Calu3 (cell line): ENCODE results near the gene LCN10. TPM values are rescaled to one million over a fixed set of nuclear protein-coding genes. Genes with fewer than 3 reads are reported as not detected.
"Not testable (repeated sequence)": the region's sequence is repeated elsewhere in the genome, so short reads cannot be mapped to it uniquely, and the experiment has no call there.

Experiments
- BruUV-seq: library from RNA; stranded (reverse); fragments of 400-500 nt; replicated peaks from 2 replicates; lab custom pipeline; 2021; lab: Mats Ljungman, UMichigan
- CTCF ChIA-PET: fragments of 300-600 bp; sonication (Branson Sonifier 250); formaldehyde crosslinking; loops from one replicate; lab custom pipeline; 2022; ENCODE audit warnings: antibody characterized with exemption; lab: Charles Lee
- DNase-seq: peaks from one replicate; pipeline ENCODE4 v3.0.0; 2022
- H3K27ac Mint-ChIP-seq: one replicate; pipeline ENCODE4 v1.8.0; 2022; ENCODE audit warnings: mixed read lengths; ENCODE audit not compliant: unreplicated experiment
- H3K27me3 Mint-ChIP-seq: one replicate; pipeline ENCODE4 v1.8.0; 2022; ENCODE audit warnings: mixed read lengths; ENCODE audit not compliant: unreplicated experiment
- H3K36me3 Mint-ChIP-seq: one replicate; pipeline ENCODE4 v1.8.0; 2022; ENCODE audit warnings: mild to moderate bottlenecking, moderate library complexity, mixed read lengths; ENCODE audit not compliant: insufficient read depth, unreplicated experiment
- H3K4me1 Mint-ChIP-seq: one replicate; pipeline ENCODE4 v1.8.0; 2022; ENCODE audit warnings: mild to moderate bottlenecking, low read depth, mixed read lengths; ENCODE audit not compliant: unreplicated experiment
- H3K4me3 Mint-ChIP-seq: one replicate; pipeline ENCODE4 v1.8.0; 2022; ENCODE audit warnings: mild to moderate bottlenecking, low read depth, moderate library complexity, mixed read lengths; ENCODE audit not compliant: unreplicated experiment
- H3K9me3 Mint-ChIP-seq: one replicate; pipeline ENCODE4 v1.8.0; 2022; ENCODE audit warnings: low read depth, mixed read lengths; ENCODE audit not compliant: unreplicated experiment
- CTCF ChIP-seq: fragments of 200-600 bp; IDR thresholded peaks from one replicate; pipeline ENCODE4 v1.8.0; 2022; ENCODE audit warnings: antibody characterized with exemption; ENCODE audit not compliant: unreplicated experiment
- intact Hi-C: fragments of 100-400 bp; cut with micrococcal nuclease; formaldehyde crosslinking; loops from one replicate; pipeline ENCODE4 v1.10.0; 2022; ENCODE audit not compliant: unreplicated experiment
- total RNA-seq: library from RNA; stranded (reverse); gene quantifications from 2 replicates; pipeline ENCODE4 v1.2.3, GENCODE V29; 2022

Gene LCN10
- total RNA-seq, 1 experiment from 2014 or later, result 0.33 TPM

- no TSS peak for BruUV-seq
- Mint-ChIP-seq H3K4me1 (peaks cover 16% of the 10 kb centered on the region), H3K27me3 (peaks cover 35% of the 10 kb centered on the region), H3K9me3 (no peaks in the 10 kb centered on the region), H3K36me3 (no peaks in the 10 kb centered on the region), H3K4me3 (no peak overlapping the region), H3K27ac (no peak overlapping the region)
- TF ChIP-seq CTCF, result no peak
- CTCF ChIA-PET, result no interaction called here
- DNase-seq, result peak; percentile 27
- intact Hi-C loops, result no loop called here
Measured at GRCh38 chr9:136773386-136774044, 30.8 kb upstream of the LCN10 start.

- Mint-ChIP-seq H3K4me3 (no peak overlapping the region), H3K27me3 (peaks cover 20% of the 10 kb centered on the region), H3K36me3 (no peaks in the 10 kb centered on the region), H3K9me3 (no peaks in the 10 kb centered on the region), H3K27ac (no peak overlapping the region), H3K4me1 (peaks cover 8% of the 10 kb centered on the region)
- DNase-seq, result no peak
- no peak for TF ChIP-seq CTCF
- intact Hi-C loops, result no loop called here
- no TSS peak for BruUV-seq
- CTCF ChIA-PET, result no interaction called here
Measured at GRCh38 chr9:136771907-136772415, 29.2 kb upstream of the LCN10 start.

GRCh38 chr9:136769710-136770191 lies 27.0 kb upstream of the LCN10 start:
- H3K4me3 Mint-ChIP-seq, result no peak overlapping the region
- BruUV-seq, result no TSS peak
- no peak for TF ChIP-seq CTCF

GRCh38 chr9:136766410-136767120 lies 23.8 kb upstream of the LCN10 start:
- Mint-ChIP-seq H3K27ac (peak overlapping the region; percentile 6), H3K27me3 (peaks cover 13% of the 10 kb centered on the region)
- H3K36me3 Mint-ChIP-seq, H3K9me3 Mint-ChIP-seq, H3K4me3 Mint-ChIP-seq, CTCF ChIA-PET, BruUV-seq, intact Hi-C loops, H3K4me1 Mint-ChIP-seq: not testable (repeated sequence)
- peak; percentile 43 for DNase-seq

More at GRCh38 chr9:136769710-136770191, 27.0 kb upstream of the LCN10 start:
- intact Hi-C loops, result no loop called here
- no peak overlapping the region for H3K27ac Mint-ChIP-seq
- CTCF ChIA-PET, result no interaction called here
- no peaks in the 10 kb centered on the region for H3K9me3 Mint-ChIP-seq
- H3K36me3 Mint-ChIP-seq, result no peaks in the 10 kb centered on the region
- peak; percentile 42 for DNase-seq
- peaks cover 10% of the 10 kb centered on the region for H3K4me1 Mint-ChIP-seq
- peaks cover 13% of the 10 kb centered on the region for H3K27me3 Mint-ChIP-seq

GRCh38 chr9:136765745-136766409 lies 23.1 kb upstream of the LCN10 start:
- H3K27ac Mint-ChIP-seq, result not testable (repeated sequence)

More at GRCh38 chr9:136765745-136766409, 23.1 kb upstream of the LCN10 start:
- BruUV-seq, H3K4me1 Mint-ChIP-seq, CTCF ChIA-PET, H3K9me3 Mint-ChIP-seq, H3K36me3 Mint-ChIP-seq, DNase-seq, H3K4me3 Mint-ChIP-seq, intact Hi-C loops: not testable (repeated sequence)
- H3K27me3 Mint-ChIP-seq, result peaks cover 19% of the 10 kb centered on the region
